Mucosa of rectum (tissue), 2 donors: Measurements from ENCODE around the gene FBXW4.

Experiments used
- H3K27ac ChIP-seq, 2 donors: one replicate each; pipeline ENCODE4 v1.7.0; 2013; ENCODE audit warnings: inconsistent platforms in 2 of 2, low read depth in 2 of 2, low read length in 2 of 2
- H3K27me3 ChIP-seq, 2 donors: one replicate each; pipeline ENCODE4 v1.7.0; 2013; ENCODE audit warnings: low read length in 2 of 2; ENCODE audit not compliant: control insufficient read depth in 2 of 2, insufficient read depth in 2 of 2
- H3K36me3 ChIP-seq, 2 donors: one replicate each; pipeline ENCODE4 v1.7.0; 2013; ENCODE audit warnings: low read length in 2 of 2; ENCODE audit not compliant: control insufficient read depth in 2 of 2, insufficient read depth in 2 of 2
- H3K4me1 ChIP-seq, 2 donors: one replicate each; pipeline ENCODE4 v1.7.0; 2013; ENCODE audit warnings: low read length in 2 of 2, mild to moderate bottlenecking in 1 of 2; ENCODE audit not compliant: control insufficient read depth in 2 of 2, insufficient read depth in 2 of 2
- H3K4me3 ChIP-seq, 2 donors: one replicate each; pipeline ENCODE4 v1.7.0; 2013; ENCODE audit warnings: low read length in 2 of 2
- H3K9ac ChIP-seq, 2 donors: one replicate each; pipeline ENCODE4 v1.7.0; 2013; ENCODE audit warnings: low read length in 2 of 2, low read depth in 1 of 2, mild to moderate bottlenecking in 1 of 2
- H3K9me3 ChIP-seq, 2 donors: one replicate each; pipeline ENCODE4 v1.7.0; 2013; ENCODE audit warnings: low read length in 2 of 2; ENCODE audit not compliant: control insufficient read depth in 2 of 2
- donor health status: healthy.
- donor health status: Normal muscosa, but diverticular disease.

The FBXW4 gene

GRCh38 chr10:101623528-101623927 is 71.4 kb downstream of the FBXW4 start:
- Histone ChIP-seq H3K27ac (no peak overlapping the region), H3K4me3 (no peak overlapping the region), H3K9me3 (no peaks in the 10 kb centered on the region), H3K4me1 (no peaks in the 10 kb centered on the region), H3K27me3 (no peaks in the 10 kb centered on the region), H3K36me3 (peaks cover 22 to 39% of the 10 kb centered on the region in 2 donors), H3K9ac (no peak overlapping the region)

- no peaks in the 10 kb centered on the region for H3K27me3 ChIP-seq
These were observed 75.0 kb downstream of the FBXW4 start for GRCh38 chr10:101619983-101620382.

GRCh38 chr10:101618871-101619270 is 76.1 kb downstream of the FBXW4 start:
- Histone ChIP-seq H3K36me3 (peaks cover 27 to 51% of the 10 kb centered on the region in 2 donors), H3K27me3 (no peaks in the 10 kb centered on the region), H3K9ac (no peak overlapping the region), H3K27ac (no peak overlapping the region), H3K4me1 (no peaks in the 10 kb centered on the region), H3K9me3 (no peaks in the 10 kb centered on the region), H3K4me3 (no peak overlapping the region)

More at GRCh38 chr10:101619983-101620382, 75.0 kb downstream of the FBXW4 start:
- no peak overlapping the region for H3K4me3 ChIP-seq
- no peak overlapping the region for H3K9ac ChIP-seq
- no peaks in the 10 kb centered on the region for H3K9me3 ChIP-seq
- no peaks in the 10 kb centered on the region for H3K4me1 ChIP-seq
- H3K36me3 ChIP-seq, result peaks cover 30 to 59% of the 10 kb centered on the region in 2 donors
- H3K27ac ChIP-seq, result no peak overlapping the region

- H3K27ac ChIP-seq, result no peak overlapping the region
- no peak overlapping the region for H3K9ac ChIP-seq
- peaks cover 27 to 45% of the 10 kb centered on the region in 2 donors for H3K36me3 ChIP-seq
- no peaks in the 10 kb centered on the region for H3K27me3 ChIP-seq
- H3K4me1 ChIP-seq, result no peaks in the 10 kb centered on the region
- no peak overlapping the region for H3K4me3 ChIP-seq
- no peaks in the 10 kb centered on the region for H3K9me3 ChIP-seq
These were observed 77.0 kb downstream of the FBXW4 start for GRCh38 chr10:101617824-101618568.

GRCh38 chr10:101617102-101617823 is 77.7 kb downstream of the FBXW4 start:
- Histone ChIP-seq H3K36me3 (peaks cover 27 to 44% of the 10 kb centered on the region in 2 donors), H3K4me3 (no peak overlapping the region)

GRCh38 chr10:101616415-101617101 is 78.4 kb downstream of the FBXW4 start:
- Histone ChIP-seq H3K27ac (no peak overlapping the region), H3K9ac (no peak overlapping the region), H3K9me3 (no peaks in the 10 kb centered on the region), H3K36me3 (peaks cover 28 to 47% of the 10 kb centered on the region in 2 donors), H3K27me3 (no peaks in the 10 kb centered on the region), H3K4me3 (no peak overlapping the region), H3K4me1 (no peaks in the 10 kb centered on the region)

More at GRCh38 chr10:101617102-101617823, 77.7 kb downstream of the FBXW4 start:
- Histone ChIP-seq H3K4me1 (no peaks in the 10 kb centered on the region), H3K27ac (no peak overlapping the region), H3K9ac (no peak overlapping the region), H3K9me3 (no peaks in the 10 kb centered on the region), H3K27me3 (no peaks in the 10 kb centered on the region)

GRCh38 chr10:101615525-101616116 is 79.3 kb downstream of the FBXW4 start:
- Histone ChIP-seq H3K27me3 (no peaks in the 10 kb centered on the region), H3K36me3 (peaks cover 30 to 49% of the 10 kb centered on the region in 2 donors), H3K9ac (no peak overlapping the region), H3K4me1 (no peaks in the 10 kb centered on the region), H3K9me3 (no peaks in the 10 kb centered on the region), H3K27ac (no peak overlapping the region), H3K4me3 (no peak overlapping the region)

GRCh38 chr10:101614663-101615524 is 80.1 kb downstream of the FBXW4 start:
- H3K4me3 ChIP-seq, result no peak overlapping the region
- H3K27me3 ChIP-seq, result no peaks in the 10 kb centered on the region
- H3K36me3 ChIP-seq, result peaks cover 27 to 48% of the 10 kb centered on the region in 2 donors
- no peaks in the 10 kb centered on the region for H3K4me1 ChIP-seq
- H3K9me3 ChIP-seq, result no peaks in the 10 kb centered on the region
- no peak overlapping the region for H3K9ac ChIP-seq
- no peak overlapping the region for H3K27ac ChIP-seq

GRCh38 chr10:101613646-101614045 is 81.3 kb downstream of the FBXW4 start:
- Histone ChIP-seq H3K9me3 (no peaks in the 10 kb centered on the region), H3K27me3 (no peaks in the 10 kb centered on the region), H3K4me1 (no peaks in the 10 kb centered on the region), H3K36me3 (peaks cover 39 to 56% of the 10 kb centered on the region in 2 donors), H3K27ac (no peak overlapping the region), H3K9ac (no peak overlapping the region), H3K4me3 (no peak overlapping the region)
